GM12892 (cell line): Measurements from ENCODE around the gene TOGARAM1.

Source experiments
- POLR2A ChIP-seq: IDR thresholded peaks from 2 replicates; pipeline ENCODE4 v1.6.1; 2011; ENCODE audit warnings: low read depth, low read length, control low read depth
- TAF1 ChIP-seq: IDR thresholded peaks from 2 replicates; pipeline ENCODE4 v1.6.1; 2011; ENCODE audit warnings: low read depth, mild to moderate bottlenecking, control low read depth, low read length, borderline replicate concordance

DNA sequence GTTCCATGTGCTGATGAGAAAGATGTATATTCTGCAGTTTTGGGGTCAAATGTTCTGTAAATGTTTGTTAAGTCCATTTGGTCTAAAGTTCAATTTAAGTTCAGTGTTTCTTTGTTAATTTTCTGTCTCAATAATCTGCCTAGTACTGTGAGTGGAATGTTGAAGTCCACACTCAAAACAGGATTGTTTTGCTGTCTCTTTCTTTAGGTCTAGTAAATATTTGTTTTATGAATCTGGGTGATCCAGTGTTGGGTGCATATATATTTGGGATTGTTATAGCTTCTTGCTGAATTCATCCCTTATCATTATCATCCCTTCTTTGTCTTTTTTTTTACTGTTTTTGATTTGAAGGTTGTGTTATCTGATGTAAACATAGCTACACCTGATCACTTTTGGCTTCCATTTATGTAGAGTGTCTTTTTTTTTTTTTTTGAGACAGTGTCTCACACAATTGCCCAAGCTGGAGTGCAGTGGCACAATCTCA is 95.9 kb downstream of the TOGARAM1 start:
- no peak for TF ChIP-seq TAF1
- no peak for TF ChIP-seq POLR2A
